DND-41 (cell line): ENCODE data around the gene LHX5.
"Not testable (repeated sequence)": the region's sequence is repeated elsewhere in the genome, so short reads cannot be mapped to it uniquely, and the experiment has no call there.

Experiments
- ATAC-seq: fragments of 200-7000 bp; cut with Tn5 transposase; 3 replicates; pipeline ENCODE4 v1.9.1; 2021; ENCODE audit warnings: low read depth; ENCODE audit not compliant: insufficient read depth
- DNase-seq: peaks from one replicate; pipeline ENCODE4 v3.0.0-alpha.2; 2020
- H2AFZ ChIP-seq: 2 replicates; pipeline ENCODE4 v1.6.0; 2012; ENCODE audit warnings: low read depth, low read length
- H3K27ac ChIP-seq: 2 replicates; pipeline ENCODE4 v1.5.1; 2012; ENCODE audit warnings: low read length, inconsistent platforms
- H3K27me3 ChIP-seq: fragments of 200-600 bp; sonication (generic); 2 replicates; pipeline ENCODE4 v1.6.0; 2012; ENCODE audit warnings: low read length, mild to moderate bottlenecking, inconsistent platforms; ENCODE audit not compliant: insufficient read depth, poor library complexity
- H3K36me3 ChIP-seq: 2 replicates; pipeline ENCODE4 v1.5.1; 2012; ENCODE audit warnings: low read length, inconsistent platforms; ENCODE audit not compliant: insufficient read depth
- H3K4me1 ChIP-seq: 2 replicates; pipeline ENCODE4 v1.5.1; 2012; ENCODE audit warnings: mild to moderate bottlenecking, low read length; ENCODE audit not compliant: insufficient read depth
- H3K4me2 ChIP-seq: 2 replicates; pipeline ENCODE4 v1.6.0; 2012; ENCODE audit warnings: mild to moderate bottlenecking, moderate library complexity, low read length, inconsistent platforms; ENCODE audit not compliant: insufficient read depth
- H3K4me3 ChIP-seq, 2 experiments: fragments of 200-600 bp in 1 of 2; shearing (Covaris generic) in 1 of 2; 2 replicates each; pipeline ENCODE4 v1.5.1; 2012 to 2016; ENCODE audit warnings: inconsistent platforms in 2 of 2, low read length in 2 of 2, mild to moderate bottlenecking in 2 of 2, low read depth in 1 of 2, moderate library complexity in 1 of 2
- H3K79me2 ChIP-seq: 2 replicates; pipeline ENCODE4 v1.6.0; 2012; ENCODE audit warnings: low read length, inconsistent platforms; ENCODE audit not compliant: insufficient read depth
- H3K9ac ChIP-seq: 2 replicates; pipeline ENCODE4 v1.6.0; 2012; ENCODE audit warnings: low read depth, mild to moderate bottlenecking, inconsistent platforms, low read length, moderate library complexity
- H3K9me3 ChIP-seq: 2 replicates; pipeline ENCODE4 v1.5.1; 2012; ENCODE audit warnings: low read length, moderate library complexity, mild to moderate bottlenecking, inconsistent platforms; ENCODE audit not compliant: insufficient read depth, severe bottlenecking
- H4K20me1 ChIP-seq: 2 replicates; pipeline ENCODE4 v1.6.0; 2012; ENCODE audit warnings: low read length; ENCODE audit not compliant: insufficient read depth
- CTCF ChIP-seq: IDR thresholded peaks from 2 replicates; pipeline ENCODE4 v1.5.1; 2012; ENCODE audit warnings: borderline replicate concordance, low read length, moderate library complexity, mild to moderate bottlenecking; ENCODE audit not compliant: poor library complexity, severe bottlenecking; ENCODE audit errors: extremely low read depth
- EZH2 ChIP-seq: IDR thresholded peaks from 3 replicates; pipeline ENCODE4 v1.6.1; 2012; ENCODE audit warnings: borderline replicate concordance, low read depth, mild to moderate bottlenecking, moderate library complexity, low read length, inconsistent platforms; ENCODE audit not compliant: severe bottlenecking

The LHX5 gene

GRCh38 chr12:113497693-113498092, 26.0 kb upstream of the LHX5 start:
- Histone ChIP-seq H3K36me3 (no peaks in the 10 kb centered on the region), H2AFZ (no peak overlapping the region), H3K27ac (no peak overlapping the region), H3K4me1 (no peaks in the 10 kb centered on the region), H3K4me2 (no peak overlapping the region), H3K4me3 (no peak overlapping the region), H3K27me3 (peaks cover 4% of the 10 kb centered on the region), H3K79me2 (no peaks in the 10 kb centered on the region), H3K9ac (no peak overlapping the region), H4K20me1 (no peaks in the 10 kb centered on the region), H3K9me3 (no peaks in the 10 kb centered on the region)
- no peak for DNase-seq
- ATAC-seq = no peak
- TF ChIP-seq CTCF = no peak
- no peak for TF ChIP-seq EZH2

GRCh38 chr12:113495941-113496340, 24.3 kb upstream of the LHX5 start:
- H3K9me3 ChIP-seq, H2AFZ ChIP-seq, DNase-seq, H3K27me3 ChIP-seq, H3K4me3 ChIP-seq, ATAC-seq, H3K4me2 ChIP-seq, H3K79me2 ChIP-seq, H3K9ac ChIP-seq, H3K36me3 ChIP-seq, H3K4me1 ChIP-seq, H3K27ac ChIP-seq, H4K20me1 ChIP-seq: not testable (repeated sequence)

- Histone ChIP-seq H3K79me2 (no peaks in the 10 kb centered on the region), H3K4me3 (no peak overlapping the region), H3K9me3 (no peaks in the 10 kb centered on the region), H3K27ac (no peak overlapping the region), H2AFZ (no peak overlapping the region), H3K4me1 (no peaks in the 10 kb centered on the region), H4K20me1 (no peaks in the 10 kb centered on the region), H3K27me3 (peaks cover 7% of the 10 kb centered on the region), H3K4me2 (no peak overlapping the region), H3K36me3 (no peaks in the 10 kb centered on the region), H3K9ac (no peak overlapping the region)
- DNase-seq (no peak), ATAC-seq (no peak)
- no peak for TF ChIP-seq EZH2
- TF ChIP-seq CTCF = no peak
These were observed 16.7 kb upstream of the LHX5 start for GRCh38 chr12:113488322-113488721.

GRCh38 chr12:113486722-113487121, 15.1 kb upstream of the LHX5 start:
- ATAC-seq (no peak), DNase-seq (no peak)
- TF ChIP-seq CTCF (no peak), EZH2 (no peak)
- Histone ChIP-seq H3K27ac (no peak overlapping the region), H3K4me1 (no peaks in the 10 kb centered on the region), H3K4me2 (no peak overlapping the region), H3K79me2 (no peaks in the 10 kb centered on the region), H3K9ac (no peak overlapping the region), H4K20me1 (no peaks in the 10 kb centered on the region), H2AFZ (no peak overlapping the region), H3K4me3 (no peak overlapping the region), H3K9me3 (no peaks in the 10 kb centered on the region), H3K27me3 (peaks cover 7% of the 10 kb centered on the region), H3K36me3 (no peaks in the 10 kb centered on the region)
